HG02759 (cell line): ENCODE measurements around the gene NRXN3.
"Not testable (repeated sequence)": the region's sequence is repeated elsewhere in the genome, so short reads cannot be mapped to it uniquely, and the experiment has no call there.

Experiments used
- ATAC-seq: cut with Tn5 transposase; IDR thresholded peaks from one replicate; pipeline ENCODE4 v1.9.1; 2021; ENCODE audit warnings: mild to moderate bottlenecking, moderate library complexity; ENCODE audit not compliant: unreplicated experiment

Gene NRXN3

GRCh38 chr14:79094951-79095350 is 924.8 kb downstream of the NRXN3 start:
- ATAC-seq, result no peak

- ATAC-seq, result no peak
Measured at GRCh38 chr14:79096811-79097210, 926.6 kb downstream of the NRXN3 start.

- ATAC-seq, result no peak
Measured at GRCh38 chr14:79098324-79098723, 928.2 kb downstream of the NRXN3 start.

GRCh38 chr14:79100578-79100977 is 930.4 kb downstream of the NRXN3 start:
- ATAC-seq, result no peak

- ATAC-seq, result no peak
Measured at GRCh38 chr14:79101388-79101787, 931.2 kb downstream of the NRXN3 start.

GRCh38 chr14:79103764-79104163 is 933.6 kb downstream of the NRXN3 start:
- ATAC-seq, result no peak

- ATAC-seq, result not testable (repeated sequence)
Measured at GRCh38 chr14:79110564-79110963, 940.4 kb downstream of the NRXN3 start.

GRCh38 chr14:79111987-79112501 is 941.9 kb downstream of the NRXN3 start:
- no peak for ATAC-seq

GRCh38 chr14:79117561-79117960 is 947.4 kb downstream of the NRXN3 start:
- ATAC-seq, result no peak

- no peak for ATAC-seq
Measured at GRCh38 chr14:79118291-79118690, 948.1 kb downstream of the NRXN3 start.

- no peak for ATAC-seq
Measured at GRCh38 chr14:79134361-79134760, 964.2 kb downstream of the NRXN3 start.

- no peak for ATAC-seq
Measured at GRCh38 chr14:79136071-79137044, 966.2 kb downstream of the NRXN3 start.

GRCh38 chr14:79137045-79137430 is 966.9 kb downstream of the NRXN3 start:
- ATAC-seq, result no peak

- no peak for ATAC-seq
Measured at GRCh38 chr14:79137836-79138235, 967.7 kb downstream of the NRXN3 start.

GRCh38 chr14:79144896-79145295 is 974.7 kb downstream of the NRXN3 start:
- ATAC-seq, result no peak

GRCh38 chr14:79150226-79150625 is 980.1 kb downstream of the NRXN3 start:
- ATAC-seq, result no peak

GRCh38 chr14:79157369-79157768 is 987.2 kb downstream of the NRXN3 start:
- ATAC-seq, result no peak

- no peak for ATAC-seq
Measured at GRCh38 chr14:79161571-79161970, 991.4 kb downstream of the NRXN3 start.

- ATAC-seq, result no peak
Measured at GRCh38 chr14:79162833-79163232, 992.7 kb downstream of the NRXN3 start.

GRCh38 chr14:79165471-79166090 is 995.4 kb downstream of the NRXN3 start:
- no peak for ATAC-seq

- no peak for ATAC-seq
Measured at GRCh38 chr14:79166171-79166570, 996.0 kb downstream of the NRXN3 start.

- no peak for ATAC-seq
Measured at GRCh38 chr14:79167957-79168356, 997.8 kb downstream of the NRXN3 start.
